Measurements from ENCODE around the gene OR6B3.

Gene OR6B3

GRCh38 chr2:240043279-240043989, 9.9 kb downstream of the OR6B3 start:
- DNase-seq (ENCODE audit: low spot score), result no peak

- DNase-seq (ENCODE audit: low spot score), result no peak
These were observed 10.6 kb downstream of the OR6B3 start for GRCh38 chr2:240042740-240043139.

- DNase-seq (ENCODE audit: low spot score), result no peak
These were observed 12.0 kb downstream of the OR6B3 start for GRCh38 chr2:240041363-240041762.

GRCh38 chr2:240037358-240037757, 16.0 kb downstream of the OR6B3 start:
- DNase-seq (ENCODE audit: low spot score), result no peak

GRCh38 chr2:240033330-240033678, 20.0 kb downstream of the OR6B3 start:
- DNase-seq (ENCODE audit: low spot score), result no peak

- no peak for DNase-seq (ENCODE audit: low spot score)
These were observed 20.7 kb downstream of the OR6B3 start for GRCh38 chr2:240032406-240033329.

- no peak for DNase-seq (ENCODE audit: low spot score)
These were observed 22.8 kb downstream of the OR6B3 start, which contains the start of gene OR6B2 for GRCh38 chr2:240030379-240031094. Gene OR6B2 (minus strand): TSS chr2:240030429. CDS start chr2:240030429, 0 bp downstream.

- DNase-seq (ENCODE audit: low spot score), result no peak
These were observed 28.6 kb downstream of the OR6B3 start for GRCh38 chr2:240024766-240025165.

GRCh38 chr2:240023792-240024191, 29.5 kb downstream of the OR6B3 start:
- no peak for DNase-seq (ENCODE audit: low spot score)

GRCh38 chr2:240021488-240022104, 31.7 kb downstream of the OR6B3 start:
- peak; percentile 73 for DNase-seq (ENCODE audit: low spot score)

GRCh38 chr2:240018071-240018750, 35.1 kb downstream of the OR6B3 start:
- no peak for DNase-seq (ENCODE audit: low spot score)

GRCh38 chr2:240014327-240014726, 39.0 kb downstream of the OR6B3 start:
- no peak for DNase-seq (ENCODE audit: low spot score)

- DNase-seq (ENCODE audit: low spot score), result no peak
These were observed 40.0 kb downstream of the OR6B3 start for GRCh38 chr2:240013343-240013742.

GRCh38 chr2:240002983-240003382, 50.3 kb downstream of the OR6B3 start:
- no peak for DNase-seq (ENCODE audit: low spot score)

GRCh38 chr2:240000671-240001070, 52.6 kb downstream of the OR6B3 start:
- DNase-seq (ENCODE audit: low spot score), result no peak

- DNase-seq (ENCODE audit: low spot score), result no peak
These were observed 55.5 kb downstream of the OR6B3 start for GRCh38 chr2:239997686-239998409.

Data from germinal center (tissue), 1 donor.